Measurements from ENCODE around the gene BCL2L1. TPM values are rescaled to one million over a fixed set of nuclear protein-coding genes. Genes with fewer than 3 reads are reported as not detected.

Gene BCL2L1
- polyA plus RNA-seq, 1 donor from 2014 or later, result 125 TPM

GRCh38 chr20:31740208-31740607, 17.5 kb upstream of the BCL2L1 start:
- peak overlapping the region; percentile 69 for H3K4me3 ChIP-seq (ENCODE audit: low read length)
- no peaks in the 10 kb centered on the region for H3K9me3 ChIP-seq (ENCODE audit: low read length)
- H3K36me3 ChIP-seq (ENCODE audit: insufficient read depth, low read length), result no peaks in the 10 kb centered on the region
- peak overlapping the region; percentile 79 for H3K4me2 ChIP-seq (ENCODE audit: low read length)
- no peaks in the 10 kb centered on the region for H3F3A ChIP-seq (ENCODE audit: insufficient read depth, low read length, poor library complexity, severe bottlenecking)
- H4K20me1 ChIP-seq (ENCODE audit: insufficient read depth), result no peaks in the 10 kb centered on the region
- TF ChIP-seq TAF1 (IDR thresholded peaks at IDR 0.05; ENCODE audit: low read depth) (no peak), SMC3 (conservative IDR thresholded peaks at IDR 0.05; ENCODE audit: poor library complexity) (no peak), EP300 (conservative IDR thresholded peaks at IDR 0.05; ENCODE audit: poor library complexity, severe bottlenecking) (no peak)
- peaks cover 37% of the 10 kb centered on the region for H3K79me2 ChIP-seq (replicated peaks; ENCODE audit: insufficient read depth, low read length)
- H2AFZ ChIP-seq (ENCODE audit: low read depth, low read length), result no peak overlapping the region
- H3K27ac ChIP-seq (ENCODE audit: low read length), result no peak overlapping the region
- no peaks in the 10 kb centered on the region for H3K27me3 ChIP-seq (ENCODE audit: insufficient read depth, low read depth, low read length)
- H3K9ac ChIP-seq (ENCODE audit: low read length), result no peak overlapping the region
- no peaks in the 10 kb centered on the region for H3K9me2 ChIP-seq (ENCODE audit: insufficient read depth, low read length)

- Histone ChIP-seq H3F3A (ENCODE audit: insufficient read depth, low read length, poor library complexity, severe bottlenecking) (no peaks in the 10 kb centered on the region), H2AFZ (ENCODE audit: low read depth, low read length) (peak overlapping the region; percentile 10), H3K9me2 (ENCODE audit: insufficient read depth, low read length) (no peaks in the 10 kb centered on the region), H3K4me2 (ENCODE audit: low read length) (peak overlapping the region; percentile 79), H3K27ac (ENCODE audit: low read length) (no peak overlapping the region), H3K36me3 (ENCODE audit: insufficient read depth, low read length) (no peaks in the 10 kb centered on the region), H4K20me1 (ENCODE audit: insufficient read depth) (no peaks in the 10 kb centered on the region), H3K27me3 (ENCODE audit: insufficient read depth, low read depth, low read length) (no peaks in the 10 kb centered on the region), H3K9me3 (ENCODE audit: low read length) (no peaks in the 10 kb centered on the region), H3K4me3 (ENCODE audit: low read length) (peak overlapping the region; percentile 69), H3K79me2 (replicated peaks; ENCODE audit: insufficient read depth, low read length) (peaks cover 37% of the 10 kb centered on the region), H3K9ac (ENCODE audit: low read length) (peak overlapping the region; percentile 33)
- TF ChIP-seq, protein P1, sequence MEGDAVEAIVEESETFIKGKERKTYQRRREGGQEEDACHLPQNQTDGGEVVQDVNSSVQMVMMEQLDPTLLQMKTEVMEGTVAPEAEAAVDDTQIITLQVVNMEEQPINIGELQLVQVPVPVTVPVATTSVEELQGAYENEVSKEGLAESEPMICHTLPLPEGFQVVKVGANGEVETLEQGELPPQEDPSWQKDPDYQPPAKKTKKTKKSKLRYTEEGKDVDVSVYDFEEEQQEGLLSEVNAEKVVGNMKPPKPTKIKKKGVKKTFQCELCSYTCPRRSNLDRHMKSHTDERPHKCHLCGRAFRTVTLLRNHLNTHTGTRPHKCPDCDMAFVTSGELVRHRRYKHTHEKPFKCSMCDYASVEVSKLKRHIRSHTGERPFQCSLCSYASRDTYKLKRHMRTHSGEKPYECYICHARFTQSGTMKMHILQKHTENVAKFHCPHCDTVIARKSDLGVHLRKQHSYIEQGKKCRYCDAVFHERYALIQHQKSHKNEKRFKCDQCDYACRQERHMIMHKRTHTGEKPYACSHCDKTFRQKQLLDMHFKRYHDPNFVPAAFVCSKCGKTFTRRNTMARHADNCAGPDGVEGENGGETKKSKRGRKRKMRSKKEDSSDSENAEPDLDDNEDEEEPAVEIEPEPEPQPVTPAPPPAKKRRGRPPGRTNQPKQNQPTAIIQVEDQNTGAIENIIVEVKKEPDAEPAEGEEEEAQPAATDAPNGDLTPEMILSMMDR (IDR thresholded peaks at IDR 0.05; ENCODE audit: poor library complexity, severe bottlenecking), result no peak
- TF ChIP-seq EZH2 (IDR thresholded peaks at IDR 0.05; ENCODE audit: borderline replicate concordance, insufficient read depth, low read length, poor library complexity, severe bottlenecking) (no peak), REST (IDR thresholded peaks at IDR 0.05; ENCODE audit: borderline replicate concordance) (no peak), EP300 (conservative IDR thresholded peaks at IDR 0.05; ENCODE audit: poor library complexity, severe bottlenecking) (no peak), POLR2AphosphoS5 (IDR thresholded peaks at IDR 0.05) (no peak), MXI1 (conservative IDR thresholded peaks at IDR 0.05; ENCODE audit: poor library complexity, severe bottlenecking) (no peak), SMC3 (conservative IDR thresholded peaks at IDR 0.05; ENCODE audit: poor library complexity) (no peak), RAD21 (conservative IDR thresholded peaks at IDR 0.05) (no peak), TAF1 (IDR thresholded peaks at IDR 0.05; ENCODE audit: low read depth) (no peak)
Observed at GRCh38 chr20:31739550-31739977, 16.9 kb upstream of the BCL2L1 start.
